ENCODE data around the gene ESPN.
"Not testable (repeated sequence)": the region's sequence is repeated elsewhere in the genome, so short reads cannot be mapped to it uniquely, and the experiment has no call there.

Gene ESPN

DNA sequence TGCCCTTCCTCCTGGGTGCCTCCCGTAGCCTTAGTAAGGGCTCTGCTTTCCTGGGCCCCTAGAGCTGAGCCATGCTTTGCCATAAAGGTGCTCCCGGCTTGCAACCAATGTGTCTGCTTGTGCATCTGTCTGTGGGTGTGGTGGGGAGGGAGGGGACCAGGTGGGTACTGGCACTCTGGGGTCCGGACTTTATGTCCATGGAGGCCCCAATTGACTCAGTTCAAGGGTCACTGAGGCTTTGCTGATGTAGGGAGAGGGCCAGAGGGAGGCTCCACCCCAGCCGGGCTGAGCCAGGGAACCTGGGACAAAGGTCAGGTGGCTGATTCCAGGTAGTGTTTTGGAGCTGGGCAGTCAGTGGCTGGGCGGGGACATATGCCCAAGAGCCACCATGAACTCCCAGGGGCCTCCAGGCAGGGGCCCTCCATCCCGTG, 26.4 kb downstream of the ESPN start:
- H3K36me3 ChIP-seq: no peaks in the 10 kb centered on the region
- intact Hi-C loops (cut with DNase I; ENCODE audit: low total_unique reads): no loop called here
- H3K4me1 ChIP-seq: peaks cover 0 to 41% (median 29%) of the 10 kb centered on the region in 4 donors
- H3K27me3 ChIP-seq: peaks cover 0 to 97% of the 10 kb centered on the region in 2 donors
- no peaks in the 10 kb centered on the region for H3K9me3 ChIP-seq
- TF ChIP-seq, protein P1, sequence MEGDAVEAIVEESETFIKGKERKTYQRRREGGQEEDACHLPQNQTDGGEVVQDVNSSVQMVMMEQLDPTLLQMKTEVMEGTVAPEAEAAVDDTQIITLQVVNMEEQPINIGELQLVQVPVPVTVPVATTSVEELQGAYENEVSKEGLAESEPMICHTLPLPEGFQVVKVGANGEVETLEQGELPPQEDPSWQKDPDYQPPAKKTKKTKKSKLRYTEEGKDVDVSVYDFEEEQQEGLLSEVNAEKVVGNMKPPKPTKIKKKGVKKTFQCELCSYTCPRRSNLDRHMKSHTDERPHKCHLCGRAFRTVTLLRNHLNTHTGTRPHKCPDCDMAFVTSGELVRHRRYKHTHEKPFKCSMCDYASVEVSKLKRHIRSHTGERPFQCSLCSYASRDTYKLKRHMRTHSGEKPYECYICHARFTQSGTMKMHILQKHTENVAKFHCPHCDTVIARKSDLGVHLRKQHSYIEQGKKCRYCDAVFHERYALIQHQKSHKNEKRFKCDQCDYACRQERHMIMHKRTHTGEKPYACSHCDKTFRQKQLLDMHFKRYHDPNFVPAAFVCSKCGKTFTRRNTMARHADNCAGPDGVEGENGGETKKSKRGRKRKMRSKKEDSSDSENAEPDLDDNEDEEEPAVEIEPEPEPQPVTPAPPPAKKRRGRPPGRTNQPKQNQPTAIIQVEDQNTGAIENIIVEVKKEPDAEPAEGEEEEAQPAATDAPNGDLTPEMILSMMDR (IDR thresholded peaks at IDR 0.05): no peak
- H3K4me3 ChIP-seq: no peak overlapping the region
- no peak for DNase-seq
- no peak overlapping the region for H3K27ac ChIP-seq

DNA sequence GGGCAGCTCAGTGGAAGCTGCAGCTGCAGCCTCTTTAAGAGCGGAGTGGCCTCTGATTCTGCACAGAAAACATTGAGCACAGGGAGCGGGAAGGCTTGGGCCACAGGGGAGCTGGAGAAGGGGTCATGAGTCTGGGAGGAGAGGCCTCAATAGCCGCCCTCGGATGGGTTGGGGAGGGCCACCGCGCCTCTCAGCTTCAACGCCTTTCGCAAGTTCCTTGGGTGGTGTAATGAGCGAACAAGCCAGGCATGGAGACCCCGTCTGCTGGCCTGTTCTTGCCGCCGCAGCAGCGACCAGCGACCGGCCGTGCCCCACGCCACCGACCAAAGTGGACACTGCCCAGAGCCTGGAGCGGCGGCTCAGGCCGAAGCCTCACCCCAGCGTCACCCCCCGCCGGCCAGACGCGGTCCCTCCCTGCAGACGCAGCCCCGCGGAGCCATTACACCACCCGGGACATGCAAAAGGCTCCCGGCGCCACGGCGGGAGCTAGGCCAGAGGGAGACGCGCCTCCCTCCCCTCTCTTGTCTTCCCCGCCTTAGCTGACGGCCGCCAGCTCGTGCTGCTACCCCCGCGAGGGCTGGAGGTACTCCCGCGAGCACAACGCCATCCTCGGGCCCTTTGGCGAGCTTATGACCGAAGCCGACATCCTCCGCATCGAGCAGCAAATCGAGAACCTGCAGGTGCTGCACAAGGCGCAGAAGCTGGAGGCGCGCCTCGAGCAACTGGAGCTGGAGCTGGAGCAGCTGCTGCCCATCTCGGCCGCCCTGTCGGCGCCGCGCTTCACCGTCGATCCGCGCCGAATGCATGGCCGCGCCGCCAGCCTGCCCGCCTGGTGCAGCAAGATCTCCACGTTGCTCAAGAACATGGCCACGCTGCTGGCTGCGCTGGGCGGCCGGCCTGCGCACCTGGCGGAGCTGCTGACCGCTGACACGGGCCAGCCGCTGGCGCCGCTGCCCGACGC, 29.6 kb downstream of the ESPN start:
- H3K27me3 ChIP-seq: peaks cover 0 to 90% of the 10 kb centered on the region in 2 donors

DNA sequence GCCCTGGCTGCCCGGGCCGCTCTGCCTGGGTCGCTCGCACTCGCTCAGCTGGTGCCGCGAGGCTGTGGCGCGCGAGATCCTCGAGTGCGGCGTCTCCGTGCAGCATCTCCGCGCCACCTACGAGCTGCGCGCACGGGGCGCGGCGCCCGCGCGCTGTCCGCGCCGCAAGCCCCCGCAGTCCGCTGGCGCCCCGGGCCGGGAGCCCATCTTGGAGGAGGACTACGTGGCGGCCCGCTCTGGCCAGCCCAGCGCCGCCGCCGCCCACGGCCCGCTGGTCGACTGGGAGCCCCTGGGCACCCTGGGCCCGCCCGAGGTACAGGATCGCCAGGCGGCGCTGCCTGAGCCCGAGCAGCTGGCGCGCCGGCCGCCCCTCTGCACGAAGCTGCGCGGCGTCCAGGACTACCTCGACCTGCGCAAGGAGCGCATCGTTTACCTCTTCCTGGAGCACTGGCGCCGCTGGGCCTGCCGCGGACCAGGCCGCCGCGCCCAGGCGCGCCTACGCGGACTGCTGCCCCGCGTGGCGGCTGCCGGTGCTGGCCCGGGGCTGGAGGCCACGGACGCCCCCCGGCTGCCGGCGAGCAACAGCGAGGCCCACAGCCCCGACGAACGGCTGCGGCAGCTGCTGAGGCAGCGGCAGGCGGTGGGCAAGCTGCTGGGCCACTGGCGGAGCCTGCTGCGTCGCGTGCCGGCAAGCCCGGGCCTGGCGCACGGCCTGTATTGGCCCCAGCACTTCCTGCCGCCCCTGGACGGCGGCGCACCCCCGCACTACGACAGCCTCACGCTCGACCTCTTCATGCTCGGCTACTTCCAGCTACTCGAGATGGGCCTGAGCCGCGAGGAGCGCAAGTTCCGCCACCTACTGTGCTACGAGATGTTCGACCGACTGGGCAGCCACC, 30.5 kb downstream of the ESPN start:
- H3K9me3 ChIP-seq: no peaks in the 10 kb centered on the region
- no peaks in the 10 kb centered on the region for H3K36me3 ChIP-seq
- intact Hi-C loops (cut with DNase I; ENCODE audit: low total_unique reads): no loop called here
- no peak for DNase-seq
- no peak overlapping the region for H3K4me3 ChIP-seq
- peaks cover 0 to 90% of the 10 kb centered on the region in 2 donors for H3K27me3 ChIP-seq
- H3K4me1 ChIP-seq: peaks cover 0 to 18% (median 10%) of the 10 kb centered on the region in 4 donors
- H3K27ac ChIP-seq: no peak overlapping the region
- TF ChIP-seq, protein P1 (IDR thresholded peaks at IDR 0.05): no peak

More for the DNA sequence above, 29.6 kb downstream of the ESPN start:
- H3K9me3 ChIP-seq; H3K4me3 ChIP-seq; DNase-seq; intact Hi-C loops (cut with DNase I; ENCODE audit: low total_unique reads); H3K36me3 ChIP-seq; H3K27ac ChIP-seq: not testable (repeated sequence)
- peaks cover 0 to 19% (median 11%) of the 10 kb centered on the region in 4 donors for H3K4me1 ChIP-seq

- H3K4me3 ChIP-seq; H3K27ac ChIP-seq; DNase-seq; H3K9me3 ChIP-seq; H3K36me3 ChIP-seq; intact Hi-C loops (cut with DNase I; ENCODE audit: low total_unique reads): not testable (repeated sequence)
- Histone ChIP-seq H3K27me3 (peaks cover 0 to 90% of the 10 kb centered on the region in 2 donors), H3K4me1 (peaks cover 0 to 23% (median 14%) of the 10 kb centered on the region in 4 donors)
Observed at GRCh38 chr1:6455752-6456520, 31.4 kb downstream of the ESPN start.

DNA sequence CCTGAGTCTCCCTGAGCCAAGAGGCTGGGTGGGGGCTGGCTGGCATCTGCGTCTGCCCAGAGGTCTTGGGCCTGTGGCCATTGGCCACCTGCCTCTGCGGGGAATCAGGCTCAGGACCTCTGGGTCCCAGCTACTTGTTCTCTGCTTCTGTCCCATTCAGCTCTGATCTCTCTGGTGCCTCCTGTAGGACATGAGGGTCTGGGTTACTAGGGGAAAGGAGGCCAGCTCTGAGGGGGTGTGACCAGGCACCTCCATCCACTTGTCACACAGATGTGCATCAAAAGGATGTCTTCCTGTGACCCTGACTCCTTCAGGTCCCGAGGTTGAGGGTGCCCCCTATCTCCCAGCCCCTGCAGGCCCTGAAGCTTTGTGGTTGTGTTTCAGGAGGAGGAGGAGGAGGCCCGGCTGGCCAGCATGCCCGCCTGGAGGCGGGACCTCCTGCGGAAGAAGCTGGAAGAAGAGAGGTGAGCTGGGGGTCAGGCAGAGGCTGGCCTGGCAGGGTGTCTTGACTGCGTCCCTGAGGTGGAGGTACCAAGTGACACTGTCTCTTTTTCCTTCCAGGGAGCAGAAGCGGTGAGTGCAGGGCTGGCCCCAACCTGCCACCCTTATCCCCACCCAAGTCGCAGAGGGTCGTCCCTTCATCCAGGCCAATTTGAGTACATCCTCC, 32.4 kb downstream of the ESPN start:
- peaks cover 0 to 90% of the 10 kb centered on the region in 2 donors for H3K27me3 ChIP-seq
- TF ChIP-seq, protein P1 (IDR thresholded peaks at IDR 0.05): no peak

More for the DNA sequence above, 32.4 kb downstream of the ESPN start:
- intact Hi-C loops (cut with DNase I; ENCODE audit: low total_unique reads): no loop called here
- peaks cover 0 to 23% (median 14%) of the 10 kb centered on the region in 4 donors for H3K4me1 ChIP-seq
- no peak for DNase-seq
- peaks cover 0 to 10% (median 0%) of the 10 kb centered on the region in 3 donors for H3K36me3 ChIP-seq
- H3K27ac ChIP-seq: no peak overlapping the region
- H3K9me3 ChIP-seq: no peaks in the 10 kb centered on the region
- no peak overlapping the region for H3K4me3 ChIP-seq
